ENCODE measurements around the gene PTPRM.

Gene PTPRM

DNA sequence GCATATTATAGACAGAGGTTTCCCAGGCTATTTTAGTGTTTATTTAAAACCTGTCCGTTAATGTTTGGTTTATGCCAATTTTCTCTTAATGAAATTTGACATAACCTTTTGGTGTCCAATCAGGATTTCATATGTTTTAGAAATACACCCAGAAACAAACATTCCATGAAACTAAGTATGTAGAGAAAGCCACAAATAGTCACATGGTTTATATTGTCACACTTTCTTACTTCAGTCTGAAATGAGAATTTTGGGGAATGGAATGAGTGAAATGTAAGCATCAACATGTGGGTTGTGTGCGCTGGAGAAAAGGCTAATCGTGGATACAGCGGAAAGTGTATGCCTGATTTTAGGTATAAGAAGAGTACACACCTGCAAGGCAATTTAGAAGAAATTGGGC lies 765.2 kb downstream of the PTPRM start:
- no peak for TF ChIP-seq CTCF (IDR thresholded peaks at IDR 0.05; ENCODE audit: control extremely low read depth, extremely low read depth, low read depth, missing control alignments)
- CTCF ChIA-PET = interaction anchor here (1.4 kb wide), 1 partner anchor 9 kb away, joined by 6 read pairs; no protein-coding TSS in a partner anchor
- POLR2A ChIA-PET = no interaction called here
- no peak for DNase-seq (ENCODE audit: extremely low spot score)

DNA sequence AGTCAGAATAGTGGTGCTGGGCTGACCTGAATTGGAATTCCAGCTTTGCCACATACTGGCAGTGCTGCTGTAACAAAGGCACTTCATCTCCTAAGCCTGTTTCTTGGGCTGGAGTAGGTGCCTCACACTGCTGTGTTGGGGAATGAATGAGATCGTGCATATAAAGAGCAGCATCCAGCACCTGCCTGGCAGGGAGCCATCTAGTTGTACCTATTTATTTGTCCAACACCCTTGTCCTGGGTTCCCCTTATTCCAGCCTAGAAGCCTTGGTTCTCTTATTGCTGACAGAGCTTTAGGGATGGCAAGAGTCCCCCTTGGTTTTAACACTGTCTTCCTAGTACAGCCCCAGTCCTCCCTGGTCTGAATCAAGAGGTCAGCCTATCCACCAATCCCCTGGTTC lies 766.8 kb downstream of the PTPRM start:
- TF ChIP-seq CTCF (IDR thresholded peaks at IDR 0.05; ENCODE audit: control extremely low read depth, extremely low read depth, low read depth, missing control alignments) = no peak
- ChIA-PET CTCF (interaction anchor here (1.3 kb wide), 1 partner anchor 14 kb away, joined by 4 read pairs; no protein-coding TSS in a partner anchor), POLR2A (no interaction called here)
- DNase-seq (ENCODE audit: extremely low spot score) = no peak

DNA sequence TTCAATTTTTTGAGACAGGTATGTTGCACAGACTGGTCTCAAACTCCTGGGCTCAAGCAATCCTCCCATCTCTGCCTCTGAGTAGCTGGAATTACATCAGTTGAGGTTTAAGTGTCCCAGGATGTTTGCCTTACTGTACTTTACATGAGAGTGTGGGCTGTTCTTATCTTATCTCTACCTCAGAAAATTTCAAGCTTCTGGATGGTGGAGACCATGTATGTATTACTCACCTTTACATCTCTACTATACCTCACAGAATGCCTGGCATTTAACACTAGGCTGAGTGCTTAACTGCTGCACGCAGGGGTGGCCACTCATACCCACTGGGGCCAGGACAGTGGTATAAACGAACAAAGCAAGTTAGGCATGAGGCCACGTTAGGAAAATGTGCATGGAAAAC lies 770.1 kb downstream of the PTPRM start:
- POLR2A ChIA-PET = no interaction called here
- CTCF ChIA-PET = no interaction called here
- TF ChIP-seq CTCF (IDR thresholded peaks at IDR 0.05; ENCODE audit: control extremely low read depth, extremely low read depth, low read depth, missing control alignments) = no peak
- no peak for DNase-seq (ENCODE audit: extremely low spot score)

DNA sequence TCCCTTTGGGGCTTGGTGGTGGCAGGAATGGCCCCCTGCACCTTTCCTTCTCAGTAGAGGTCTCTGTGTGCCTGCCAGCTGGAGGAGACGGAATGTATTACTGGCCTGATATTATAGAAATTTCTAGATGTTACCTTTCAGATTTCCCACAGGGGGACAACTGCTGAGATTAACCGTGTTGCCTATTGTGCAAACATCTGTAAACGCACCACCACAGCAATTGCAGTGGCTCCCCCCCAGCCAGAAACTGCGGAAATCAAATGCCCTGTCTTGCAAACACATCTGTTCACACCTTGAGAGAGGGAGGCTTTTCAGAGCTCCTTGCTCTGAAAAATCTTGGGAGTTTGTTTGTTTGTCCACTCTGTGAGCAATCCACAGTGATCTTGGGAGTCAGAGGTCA lies 772.1 kb downstream of the PTPRM start:
- TF ChIP-seq CTCF (IDR thresholded peaks at IDR 0.05; ENCODE audit: control extremely low read depth, extremely low read depth, low read depth, missing control alignments) = no peak
- ChIA-PET CTCF (no interaction called here), POLR2A (no interaction called here)
- DNase-seq (ENCODE audit: extremely low spot score) = no peak

DNA sequence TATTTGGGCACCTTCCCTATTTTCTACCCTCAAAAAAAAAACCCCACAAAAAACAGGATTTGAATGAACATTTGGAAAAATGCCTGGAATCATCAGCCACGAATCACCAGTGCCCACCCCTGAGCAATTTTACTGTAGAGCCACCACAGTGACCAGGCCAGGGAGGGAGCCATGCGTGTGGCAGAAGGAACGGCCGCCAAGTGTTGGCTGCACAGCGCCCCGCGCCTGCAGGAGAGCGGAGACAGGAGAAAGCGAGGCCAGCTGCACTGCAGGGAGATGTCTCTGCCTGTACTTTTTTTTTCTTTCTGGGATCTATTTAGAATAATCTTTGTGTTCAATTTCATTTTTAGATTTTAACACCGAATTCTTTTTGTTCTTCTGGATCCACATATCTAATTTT lies 772.8 kb downstream of the PTPRM start:
- TF ChIP-seq CTCF (IDR thresholded peaks at IDR 0.05; ENCODE audit: control extremely low read depth, extremely low read depth, low read depth, missing control alignments) = no peak
- POLR2A ChIA-PET = no interaction called here
- no peak for DNase-seq (ENCODE audit: extremely low spot score)
- CTCF ChIA-PET = no interaction called here

DNA sequence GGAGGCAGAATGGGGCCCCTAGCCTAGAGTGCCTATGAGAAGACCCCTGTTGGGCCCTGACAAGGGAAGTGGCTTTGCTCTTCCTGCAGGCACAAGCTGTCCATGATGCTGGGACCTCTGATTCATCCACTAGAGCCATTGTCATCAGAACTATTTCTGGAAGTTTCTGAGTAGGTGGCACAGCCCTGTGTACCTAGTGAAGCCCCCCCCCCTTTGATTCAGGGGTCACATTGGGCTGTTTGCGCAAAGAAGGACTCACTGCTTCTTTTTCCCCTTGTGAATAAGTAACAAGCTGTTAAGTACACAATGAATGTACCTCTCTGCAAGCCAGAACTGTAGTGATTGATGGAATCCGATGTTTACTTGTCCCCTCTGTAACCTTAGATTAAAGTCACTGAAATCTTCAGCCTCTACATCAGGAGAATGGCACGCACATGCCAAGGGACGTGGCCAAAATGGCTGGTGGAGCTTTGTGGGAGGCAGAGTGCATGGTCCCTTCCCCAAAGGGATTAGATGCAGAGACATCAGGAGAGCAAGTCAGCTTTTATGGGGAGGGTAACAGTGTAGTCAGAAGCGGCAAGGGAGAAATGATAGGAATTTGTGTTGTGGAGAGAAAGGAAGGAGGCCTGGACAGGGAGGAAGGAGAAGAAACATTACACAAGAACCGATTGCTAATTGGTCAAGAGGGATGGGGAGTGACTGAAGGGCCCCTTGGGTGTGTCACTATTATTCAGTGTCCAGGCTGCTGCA lies 774.5 kb downstream of the PTPRM start:
- CTCF ChIA-PET = interaction anchor here (1.8 kb wide), 1 partner anchor 10 kb away, joined by 6 read pairs; no protein-coding TSS in a partner anchor
- TF ChIP-seq CTCF (IDR thresholded peaks at IDR 0.05; ENCODE audit: control extremely low read depth, extremely low read depth, low read depth, missing control alignments) = no peak
- POLR2A ChIA-PET = no interaction called here
- DNase-seq (ENCODE audit: extremely low spot score) = no peak
